Stomach (tissue), 9 donors: ENCODE measurements around the gene IP6K3. TPM values are rescaled to one million over a fixed set of nuclear protein-coding genes. Genes with fewer than 3 reads are reported as not detected.

Experiments used
- DNase-seq, 2 donors: peaks; one replicate each; pipeline versions ENCODE4 v3.0.0 to v3.0.0-alpha.2; 2013 to 2019
- H3K27ac ChIP-seq, 5 donors: fragments of 200-600 bp in 4 of 5; sonication (generic) in 4 of 5; one replicate each; pipeline ENCODE4 v1.5.1; 2013 to 2019; ENCODE audit warnings: mild to moderate bottlenecking in 1 of 5, moderate library complexity in 1 of 5
- H3K27me3 ChIP-seq, 3 donors: fragments of 200-600 bp; sonication (generic); one replicate each; pipeline ENCODE4 v1.5.1; 2017 to 2019; ENCODE audit warnings: mixed run types in 1 of 3
- H3K36me3 ChIP-seq, 4 donors: fragments of 200-600 bp; sonication (generic); 1 replicate in 3 of 4; 2 replicates in 1 of 4; pipeline ENCODE4 v1.5.1; 2016 to 2019
- H3K4me1 ChIP-seq, 4 donors: fragments of 200-600 bp; sonication (generic); one replicate each; pipeline ENCODE4 v1.5.1; 2016 to 2019
- H3K4me3 ChIP-seq, 4 donors: fragments of 200-600 bp; sonication (generic) in 3 of 4; one replicate each; pipeline ENCODE4 v1.5.1; 2016 to 2019; ENCODE audit warnings: mild to moderate bottlenecking in 1 of 4
- H3K9me3 ChIP-seq, 4 donors: fragments of 200-600 bp; sonication (generic); one replicate each; pipeline ENCODE4 v1.5.1; 2016 to 2019
- CTCF ChIP-seq, 7 experiments: fragments of 450-650 bp in 4 of 7; fragments of 200-600 bp in 3 of 7; sonication (generic) in 3 of 7; IDR thresholded peaks; one replicate each; pipeline ENCODE4 v1.5.1; 2016 to 2019; ENCODE audit warnings: antibody characterized with exemption in 7 of 7, control low read depth in 2 of 7, mild to moderate bottlenecking in 1 of 7
- EP300 ChIP-seq: sonication (generic); formaldehyde crosslinking; IDR thresholded peaks from one replicate; pipeline ENCODE4 v1.6.1; 2017; ENCODE audit warnings: antibody characterized with exemption
- POLR2A ChIP-seq, 4 donors: fragments of 450-650 bp; IDR thresholded peaks; one replicate each; pipeline ENCODE4 v1.6.1; 2016; ENCODE audit warnings: antibody characterized with exemption in 4 of 4, control low read depth in 2 of 4, mild to moderate bottlenecking in 1 of 4, moderate library complexity in 1 of 4
- POLR2AphosphoS5 ChIP-seq, 3 donors: sonication (generic); formaldehyde crosslinking; IDR thresholded peaks; one replicate each; pipeline ENCODE4 v1.6.1; 2016; ENCODE audit warnings: antibody characterized with exemption in 3 of 3
- WGBS, 5 donors: extraction: QIAGEN DNeasy Blood & Tissue Kit in 3 of 5; methylation state at CpG; one replicate each; pipeline versions ENCODE4 v1.1.5 to v1.1.7; 2013 to 2018; 5-methylcytosine and 5-hydroxymethylcytosine counted together
- intact Hi-C: fragments of 100-400 bp; cut with DNase I; formaldehyde crosslinking; loops from one replicate; pipeline ENCODE4 v1.15.1; 2023; ENCODE audit warnings: low total_unique reads
- polyA plus RNA-seq, 3 donors: library from polyadenylated mRNA; stranded (reverse); fragments of 200-250 nt; gene quantifications; one replicate each; pipeline ENCODE4 v1.2.3, GENCODE V29; 2013
- total RNA-seq, 5 donors: library from RNA; depleted of rRNA; stranded (reverse); fragments of >200 nt; gene quantifications; one replicate each; pipeline versions ENCODE4 v1.1.0 to v1.2.3, GENCODE V29; 2014 to 2016
- donor health status: healthy with polysubstance abuse.
- donor health status: Bipolar disorder and iron deficiency.
- donor health status: healthy.

The IP6K3 gene
- total and polyA plus RNA-seq, 8 donors: 0.58 to 73.5 (median 1.9) TPM; not detected in 2

GRCh38 chr6:33784787-33785186 lies 38.1 kb upstream of the IP6K3 start:
- H3K4me3 ChIP-seq: no peak overlapping the region
- TF ChIP-seq POLR2A (IDR thresholded peaks at IDR 0.05): no peak
- no peak for TF ChIP-seq EP300
- no peak for TF ChIP-seq POLR2AphosphoS5 (IDR thresholded peaks at IDR 0.05)
- no peak for TF ChIP-seq CTCF (IDR thresholded peaks at IDR 0.05)
- H3K4me1 ChIP-seq: peaks cover 34 to 61% (median 46%) of the 10 kb centered on the region in 4 donors
- peak overlapping the region in 1 of 5 donors; percentile 20 for H3K27ac ChIP-seq
- WGBS, 5 donors: 77 to 89% (median 80%) methylated on average over 13 of the region's 13 CpGs
- DNase-seq: no peak
- no peaks in the 10 kb centered on the region for H3K27me3 ChIP-seq
- intact Hi-C loops: no loop called here
- peaks cover 39 to 69% (median 67%) of the 10 kb centered on the region in 4 donors for H3K36me3 ChIP-seq
- no peaks in the 10 kb centered on the region for H3K9me3 ChIP-seq

GRCh38 chr6:33783781-33784520 lies 37.2 kb upstream of the IP6K3 start:
- H3K4me1 ChIP-seq: peaks cover 34 to 55% (median 41%) of the 10 kb centered on the region in 4 donors
- TF ChIP-seq POLR2AphosphoS5 (IDR thresholded peaks at IDR 0.05): no peak
- TF ChIP-seq POLR2A (IDR thresholded peaks at IDR 0.05): no peak
- TF ChIP-seq EP300: no peak
- no peak overlapping the region for H3K4me3 ChIP-seq
- WGBS, 5 donors: 91 to 96% (median 94%) methylated on average over 9 to 10 of the region's 10 CpGs
- no peak for DNase-seq
- H3K27ac ChIP-seq: no peak overlapping the region
- intact Hi-C loops: no loop called here
- no peaks in the 10 kb centered on the region for H3K9me3 ChIP-seq
- no peaks in the 10 kb centered on the region for H3K27me3 ChIP-seq
- peaks cover 47 to 77% (median 75%) of the 10 kb centered on the region in 4 donors for H3K36me3 ChIP-seq

GRCh38 chr6:33782561-33782960 lies 35.9 kb upstream of the IP6K3 start:
- no peak for TF ChIP-seq POLR2A (IDR thresholded peaks at IDR 0.05)
- no peak for TF ChIP-seq CTCF (IDR thresholded peaks at IDR 0.05)
- TF ChIP-seq EP300: no peak
- no peak for TF ChIP-seq POLR2AphosphoS5 (IDR thresholded peaks at IDR 0.05)
- DNase-seq: no peak
- H3K9me3 ChIP-seq: no peaks in the 10 kb centered on the region
- peaks cover 31 to 50% (median 35%) of the 10 kb centered on the region in 4 donors for H3K4me1 ChIP-seq
- WGBS, 5 donors: 92 to 98% (median 94%) methylated on average over 5 of the region's 5 CpGs
- H3K27me3 ChIP-seq: no peaks in the 10 kb centered on the region
- H3K27ac ChIP-seq: no peak overlapping the region
- no peak overlapping the region for H3K4me3 ChIP-seq
- intact Hi-C loops: no loop called here
- H3K36me3 ChIP-seq: peaks cover 61 to 91% (median 89%) of the 10 kb centered on the region in 4 donors

GRCh38 chr6:33781131-33781975 lies 34.6 kb upstream of the IP6K3 start:
- H3K27ac ChIP-seq: peak overlapping the region in 1 of 5 donors; percentile 30
- no peak for DNase-seq

More at GRCh38 chr6:33781131-33781975, 34.6 kb upstream of the IP6K3 start:
- no peaks in the 10 kb centered on the region for H3K9me3 ChIP-seq
- peaks cover 73 to 99% (median 98%) of the 10 kb centered on the region in 4 donors for H3K36me3 ChIP-seq
- no peaks in the 10 kb centered on the region for H3K27me3 ChIP-seq
- H3K4me3 ChIP-seq: no peak overlapping the region
- intact Hi-C loops: no loop called here
- peaks cover 19 to 37% (median 23%) of the 10 kb centered on the region in 4 donors for H3K4me1 ChIP-seq
- TF ChIP-seq POLR2AphosphoS5 (IDR thresholded peaks at IDR 0.05) (peak in 1 of 3 donors; percentile 2), CTCF (IDR thresholded peaks at IDR 0.05) (no peak)
- 72 to 76% (median 74%) methylated on average over 15 to 16 of the region's 16 CpGs for WGBS, 5 donors
